Measurements from ENCODE around the gene PROSER3. TPM values are rescaled to one million over a fixed set of nuclear protein-coding genes. Genes with fewer than 3 reads are reported as not detected.

The PROSER3 gene
- total and polyA plus RNA-seq, 2 donors (not counting 3 experiments of a cell fraction or from before 2014, with no cell fraction given) = 18.3 to 28.3 TPM

DNA sequence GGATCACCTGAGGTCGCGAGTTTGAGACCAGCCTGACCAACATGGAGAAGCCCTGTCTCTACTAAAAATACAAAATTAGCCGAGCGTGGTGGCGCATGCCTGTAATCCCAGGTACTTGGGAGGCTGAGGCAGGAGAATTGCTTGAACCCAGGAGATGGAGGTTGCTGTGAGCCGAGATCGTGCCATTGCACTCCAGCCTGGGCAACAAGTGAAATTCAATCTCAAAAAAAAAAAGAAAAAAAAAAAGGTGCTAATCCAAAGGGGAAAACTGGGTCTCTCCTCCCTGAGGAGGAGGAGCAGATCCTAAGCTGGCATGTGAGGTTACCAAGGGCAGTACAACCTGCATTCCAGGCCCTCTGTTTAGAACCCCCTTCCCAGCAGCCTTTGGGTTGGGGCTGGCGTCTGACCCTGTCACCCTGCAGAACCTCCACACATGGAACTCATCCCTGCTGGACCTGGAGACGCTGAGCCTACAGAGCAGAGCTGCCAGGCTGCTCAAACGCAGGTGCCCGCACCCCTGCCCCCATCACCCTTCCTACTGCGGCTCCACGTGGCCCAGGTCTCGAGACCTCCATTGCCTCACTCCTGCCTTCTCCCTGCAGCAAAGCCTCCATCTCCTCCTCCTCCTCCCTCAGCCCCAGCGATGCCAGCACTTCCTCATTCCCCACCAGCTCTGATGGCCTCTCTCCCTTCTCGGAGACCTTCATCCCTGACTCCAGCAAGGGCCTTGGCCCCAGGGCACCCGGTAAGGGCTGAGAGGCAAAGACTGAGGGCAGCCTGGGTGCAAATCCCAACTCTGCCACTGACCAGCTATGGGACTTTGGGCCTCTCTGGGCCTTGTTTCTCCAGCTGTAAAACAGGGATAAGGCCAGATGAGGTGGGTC lies 6.7 kb downstream of the PROSER3 start:
- H3K27ac ChIP-seq (ENCODE audit: insufficient read depth, low read depth, low read length) = no peak overlapping the region
- no TSS peak for BruUV-seq (replicated peaks)
- no peak overlapping the region for H3K4me2 ChIP-seq (ENCODE audit: insufficient read depth, low read length)
- no peaks in the 10 kb centered on the region for H3K9me1 ChIP-seq (replicated peaks; ENCODE audit: control insufficient read depth, extremely low read depth, insufficient read depth, low read length)
- no peak for TF ChIP-seq POLR2AphosphoS5 (IDR thresholded peaks at IDR 0.05; ENCODE audit: insufficient read depth, low read depth, low read length)
- FAIRE-seq (no peak), DNase-seq (ENCODE audit: low read depth, low spot score) (no peak)
- H3K36me3 ChIP-seq (ENCODE audit: control insufficient read depth in 2 of 2, extremely low read depth in 1 of 2, insufficient read depth in 2 of 2, low read length in 2 of 2) = peaks cover 3 to 7% of the 10 kb centered on the region in 2 experiments
- POLR2A ChIA-PET = no interaction called here
- H3K79me2 ChIP-seq (ENCODE audit: control insufficient read depth, insufficient read depth, low read length) = peaks cover 2% of the 10 kb centered on the region
- no peak overlapping the region for H3K4me3 ChIP-seq (replicated peaks in 1 of 3; ENCODE audit: insufficient read depth in 1 of 3, low read depth in 1 of 3, low read length in 3 of 3)
- no peaks in the 10 kb centered on the region for H3K27me3 ChIP-seq (ENCODE audit: control insufficient read depth in 2 of 2, insufficient read depth in 2 of 2, low read length in 2 of 2)
- dilution Hi-C loops (cut with MboI; ENCODE audit: extremely low pct_ligation_motif_present, low sequenced_read_pairs) = no loop called here
- H3K9me3 ChIP-seq (replicated peaks; ENCODE audit: control insufficient read depth, insufficient read depth, low read length) = no peaks in the 10 kb centered on the region
- CTCF ChIA-PET = no interaction called here
- H2AFZ ChIP-seq (ENCODE audit: low read depth, low read length) = no peak overlapping the region
- intact Hi-C loops (cut with micrococcal nuclease) = no loop called here
- H4K20me1 ChIP-seq (replicated peaks; ENCODE audit: control insufficient read depth, extremely low read depth, insufficient read depth, low read length) = no peaks in the 10 kb centered on the region
- H3K9ac ChIP-seq (replicated peaks; ENCODE audit: extremely low read depth, insufficient read depth, low read length) = no peak overlapping the region
- H3K4me1 ChIP-seq (ENCODE audit: control insufficient read depth, extremely low read depth, insufficient read depth, low read length) = no peaks in the 10 kb centered on the region

DNA sequence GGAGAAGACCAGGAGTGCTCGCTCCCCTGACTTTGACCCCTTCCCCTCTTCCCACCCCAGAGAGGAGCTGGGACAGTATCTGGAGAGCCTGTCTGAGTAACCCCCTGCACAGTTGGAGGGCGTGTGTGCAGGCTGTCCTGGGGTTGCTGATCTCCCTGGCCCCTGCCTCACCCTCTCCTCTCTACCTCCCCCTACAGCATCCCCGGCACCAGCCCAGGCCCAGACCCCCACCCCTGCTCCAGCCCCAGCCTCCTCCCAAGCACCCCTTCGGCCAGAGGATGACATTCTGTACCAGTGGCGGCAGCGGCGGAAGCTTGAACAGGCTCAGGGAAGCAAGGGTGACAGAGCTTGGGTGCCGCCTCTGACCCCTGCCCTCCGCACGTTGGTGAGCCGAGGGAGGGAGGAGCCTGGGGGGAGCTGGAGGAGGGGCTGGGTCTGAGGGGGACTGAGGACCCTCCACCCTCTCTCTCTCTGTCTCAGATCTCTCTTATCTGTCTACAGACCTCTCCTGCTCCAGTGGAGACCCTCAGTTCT lies 8.7 kb downstream of the PROSER3 start:
- intact Hi-C loops (cut with micrococcal nuclease) = no loop called here
- no peaks in the 10 kb centered on the region for H4K20me1 ChIP-seq (replicated peaks; ENCODE audit: control insufficient read depth, extremely low read depth, insufficient read depth, low read length)
- no peak overlapping the region for H3K9ac ChIP-seq (replicated peaks; ENCODE audit: extremely low read depth, insufficient read depth, low read length)
- H3K4me3 ChIP-seq (replicated peaks in 1 of 3; ENCODE audit: insufficient read depth in 1 of 3, low read depth in 1 of 3, low read length in 3 of 3) = no peak overlapping the region
- ChIA-PET CTCF (interaction anchor here (1.1 to 1.2 kb wide), 2 partner anchors 18 to 114 kb away, joined by 3 read pairs; partner anchors contain the start of gene LIN37), POLR2A (no interaction called here)
- H3K9me1 ChIP-seq (replicated peaks; ENCODE audit: control insufficient read depth, extremely low read depth, insufficient read depth, low read length) = no peaks in the 10 kb centered on the region
- no peaks in the 10 kb centered on the region for H3K27me3 ChIP-seq (ENCODE audit: control insufficient read depth in 2 of 2, insufficient read depth in 2 of 2, low read length in 2 of 2)
- no peaks in the 10 kb centered on the region for H3K4me1 ChIP-seq (ENCODE audit: control insufficient read depth, extremely low read depth, insufficient read depth, low read length)
- no peak overlapping the region for H2AFZ ChIP-seq (ENCODE audit: low read depth, low read length)
- dilution Hi-C loops (cut with MboI; ENCODE audit: extremely low pct_ligation_motif_present, low sequenced_read_pairs) = no loop called here
- no peaks in the 10 kb centered on the region for H3K79me2 ChIP-seq (ENCODE audit: control insufficient read depth, insufficient read depth, low read length)
- peaks cover 3 to 7% of the 10 kb centered on the region in 2 experiments for H3K36me3 ChIP-seq (ENCODE audit: control insufficient read depth in 2 of 2, extremely low read depth in 1 of 2, insufficient read depth in 2 of 2, low read length in 2 of 2)
- FAIRE-seq = no peak
- H3K9me3 ChIP-seq (replicated peaks; ENCODE audit: control insufficient read depth, insufficient read depth, low read length) = no peaks in the 10 kb centered on the region
- TF ChIP-seq JUN (IDR thresholded peaks at IDR 0.05; ENCODE audit: borderline replicate concordance, insufficient read depth, insufficient read length, low read depth) (no peak), GATA2 (IDR thresholded peaks at IDR 0.05; ENCODE audit: insufficient read depth, insufficient read length, low read depth, low read length) (no peak), EZH2 (IDR thresholded peaks at IDR 0.05; ENCODE audit: borderline replicate concordance, low read depth, low read length, severe bottlenecking) (no peak), POLR2AphosphoS5 (IDR thresholded peaks at IDR 0.05; ENCODE audit: insufficient read depth, low read depth, low read length) (no peak), POLR2A (IDR thresholded peaks at IDR 0.05; ENCODE audit: low read depth, low read length) (no peak)
- TF ChIP-seq, protein P1, sequence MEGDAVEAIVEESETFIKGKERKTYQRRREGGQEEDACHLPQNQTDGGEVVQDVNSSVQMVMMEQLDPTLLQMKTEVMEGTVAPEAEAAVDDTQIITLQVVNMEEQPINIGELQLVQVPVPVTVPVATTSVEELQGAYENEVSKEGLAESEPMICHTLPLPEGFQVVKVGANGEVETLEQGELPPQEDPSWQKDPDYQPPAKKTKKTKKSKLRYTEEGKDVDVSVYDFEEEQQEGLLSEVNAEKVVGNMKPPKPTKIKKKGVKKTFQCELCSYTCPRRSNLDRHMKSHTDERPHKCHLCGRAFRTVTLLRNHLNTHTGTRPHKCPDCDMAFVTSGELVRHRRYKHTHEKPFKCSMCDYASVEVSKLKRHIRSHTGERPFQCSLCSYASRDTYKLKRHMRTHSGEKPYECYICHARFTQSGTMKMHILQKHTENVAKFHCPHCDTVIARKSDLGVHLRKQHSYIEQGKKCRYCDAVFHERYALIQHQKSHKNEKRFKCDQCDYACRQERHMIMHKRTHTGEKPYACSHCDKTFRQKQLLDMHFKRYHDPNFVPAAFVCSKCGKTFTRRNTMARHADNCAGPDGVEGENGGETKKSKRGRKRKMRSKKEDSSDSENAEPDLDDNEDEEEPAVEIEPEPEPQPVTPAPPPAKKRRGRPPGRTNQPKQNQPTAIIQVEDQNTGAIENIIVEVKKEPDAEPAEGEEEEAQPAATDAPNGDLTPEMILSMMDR (IDR thresholded peaks at IDR 0.05; ENCODE audit: extremely low read depth in 1 of 2, insufficient read depth in 1 of 2, low read depth in 1 of 2, low read length in 2 of 2) = no peak
- no TSS peak for BruUV-seq (replicated peaks)
- no peak overlapping the region for H3K27ac ChIP-seq (ENCODE audit: insufficient read depth, low read depth, low read length)
- no peak for DNase-seq (ENCODE audit: low read depth, low spot score)
- H3K4me2 ChIP-seq (ENCODE audit: insufficient read depth, low read length) = no peak overlapping the region
